Spleen (tissue), 11 donors: Measurements from ENCODE around the gene FAM90A26. TPM values are rescaled to one million over a fixed set of nuclear protein-coding genes. Genes with fewer than 3 reads are reported as not detected.
"Not testable (repeated sequence)": the region's sequence is repeated elsewhere in the genome, so short reads cannot be mapped to it uniquely, and the experiment has no call there.

Experiments used
- DNase-seq: peaks from one replicate; pipeline ENCODE4 v3.0.0-alpha.2; 2020
- H3K27ac ChIP-seq, 8 donors: fragments of 200-600 bp; sonication (generic) in 7 of 8; 1 replicate in 4 of 8; 2 replicates in 4 of 8; pipeline versions ENCODE4 v1.5.0 to v1.8.0; 2016 to 2021; ENCODE audit warnings: inconsistent platforms in 4 of 8, mild to moderate bottlenecking in 4 of 8, moderate library complexity in 1 of 8
- H3K27me3 ChIP-seq, 7 donors: fragments of 200-600 bp; sonication (generic) in 6 of 7; replicated peaks in 1 of 7; 1 replicate in 4 of 7; 2 replicates in 3 of 7; pipeline versions ENCODE4 v1.5.0 to v1.8.0; 2016 to 2021; ENCODE audit warnings: inconsistent platforms in 3 of 7, mild to moderate bottlenecking in 1 of 7
- H3K36me3 ChIP-seq, 6 donors: fragments of 200-600 bp; sonication (generic) in 5 of 6; 1 replicate in 4 of 6; 2 replicates in 2 of 6; pipeline versions ENCODE4 v1.5.0 to v1.8.0; 2016 to 2021; ENCODE audit warnings: inconsistent platforms in 2 of 6
- H3K4me1 ChIP-seq, 6 donors: fragments of 200-600 bp; sonication (generic) in 5 of 6; 1 replicate in 3 of 6; 2 replicates in 3 of 6; pipeline versions ENCODE4 v1.5.0 to v1.8.0; 2016 to 2021; ENCODE audit warnings: inconsistent platforms in 3 of 6
- H3K4me3 ChIP-seq, 8 donors: fragments of 200-600 bp; sonication (generic) in 7 of 8; 1 replicate in 4 of 8; 2 replicates in 4 of 8; pipeline versions ENCODE4 v1.5.0 to v1.8.0; 2016 to 2021; ENCODE audit warnings: inconsistent platforms in 4 of 8, mild to moderate bottlenecking in 4 of 8, moderate library complexity in 2 of 8
- H3K9me3 ChIP-seq, 8 donors: fragments of 200-600 bp; sonication (generic) in 7 of 8; 1 replicate in 4 of 8; 2 replicates in 4 of 8; pipeline versions ENCODE4 v1.5.0 to v1.8.0; 2016 to 2021; ENCODE audit warnings: inconsistent platforms in 4 of 8
- POLR2AphosphoS5 ChIP-seq, 3 donors: sonication (generic); formaldehyde crosslinking; IDR thresholded peaks; one replicate each; pipeline ENCODE4 v1.5.1; 2017; ENCODE audit warnings: antibody characterized with exemption in 3 of 3
- WGBS, 5 donors: extraction: QIAGEN DNeasy Blood & Tissue Kit in 3 of 5; methylation state at CpG; one replicate each; pipeline versions ENCODE4 v1.1.5 to v1.1.7; 2013 to 2018; 5-methylcytosine and 5-hydroxymethylcytosine counted together
- intact Hi-C: fragments of 100-400 bp; cut with DNase I; formaldehyde crosslinking; loops from one replicate; pipeline ENCODE4 v1.15.0; 2023; ENCODE audit warnings: low total_unique reads
- polyA plus RNA-seq, 3 donors: library from polyadenylated mRNA; stranded (reverse); fragments of 200-250 nt; gene quantifications; one replicate each; pipeline ENCODE4 v1.2.1, GENCODE V29; 2013
- total RNA-seq, 7 donors: library from RNA; depleted of rRNA in 3 of 7; stranded (reverse); fragments of >200 nt in 3 of 7; fragmentation: NEBNext Ultra II Directional in 4 of 7; extraction: Animal tissue kit (Norgen Biotek cat#: 25700) in 4 of 7; gene quantifications; one replicate each; pipeline versions ENCODE4 v1.1.0 to v1.2.1, GENCODE V29; 2016 to 2021
- TF ChIP-seq, protein P1 (sequence below), 11 experiments: fragments of 200-600 bp in 7 of 11; fragments of 450-650 bp in 4 of 11; sonication (generic) in 4 of 11; IDR thresholded peaks in 8 of 11; conservative IDR thresholded peaks in 3 of 11; 1 replicate in 7 of 11; 2 replicates in 4 of 11; pipeline versions ENCODE4 v1.4.0 to v1.8.0; 2016 to 2021; ENCODE audit warnings: antibody characterized with exemption in 11 of 11, inconsistent platforms in 4 of 11, mild to moderate bottlenecking in 1 of 11
- donor health status: healthy with polysubstance abuse.
- donor health status: DM: no; HTN: no; CAD: no; lungs with moderate emphysema.
- donor health status: DM: no; HTN: no; CAD: no.
- donor health status: Bipolar disorder and iron deficiency.
- donor health status: healthy.
- donor health status: DM: no; HTN: no; CAD: no.
- donor health status: DM: yes; HTN: yes; CAD: no.

Gene FAM90A26
- total and polyA plus RNA-seq, 10 donors: not detected

DNA sequence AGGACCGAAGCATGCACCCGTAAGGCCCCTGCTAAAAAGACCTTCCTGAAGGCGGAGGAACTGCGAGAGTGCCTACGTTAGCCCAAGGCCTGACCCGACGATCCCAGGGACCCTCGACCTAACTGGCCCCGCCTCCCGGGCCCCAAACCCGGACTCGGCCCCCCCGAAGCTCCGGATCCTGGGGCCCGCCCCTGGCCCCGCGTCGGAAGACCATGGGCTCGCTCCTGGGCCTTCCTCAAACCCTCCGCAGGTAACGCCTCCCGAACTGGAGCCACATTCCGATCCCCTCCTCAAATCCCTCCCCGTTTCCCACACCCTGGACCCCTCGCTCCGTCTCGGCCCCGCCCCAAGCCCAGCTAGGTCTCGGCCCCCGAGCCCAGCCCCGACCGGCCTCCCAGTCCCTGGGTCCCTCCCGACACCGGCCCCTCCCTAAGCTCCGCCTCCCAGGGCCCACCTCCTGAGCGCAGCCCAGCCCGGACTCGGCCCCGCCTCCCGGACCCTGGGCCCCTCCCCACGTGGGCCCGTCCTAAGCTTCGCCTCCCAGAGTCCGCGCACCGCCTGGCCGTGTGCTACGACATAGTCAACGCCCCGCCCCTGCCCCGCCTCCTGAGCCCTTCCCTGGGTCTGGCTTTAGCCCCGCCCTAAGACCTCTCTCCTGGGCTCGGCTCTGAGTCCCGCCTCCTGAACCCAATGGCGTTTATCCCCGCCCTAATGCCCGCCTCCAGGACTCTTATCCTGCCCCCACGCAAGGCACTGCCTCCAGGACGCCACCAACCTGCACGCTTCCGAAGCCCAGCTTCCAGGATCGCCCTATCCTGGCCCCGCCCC lies 17.8 kb upstream of the FAM90A26 start:
- peaks cover 0 to 15% (median 3%) of the 10 kb centered on the region in 6 donors for H3K4me1 ChIP-seq
- TF ChIP-seq POLR2AphosphoS5 (IDR thresholded peaks at IDR 0.05): peak; percentile 5 to 59 (median 42)
- H3K27ac ChIP-seq: peak overlapping the region; percentile 84 to 94 (median 90)
- intact Hi-C loops, H3K9me3 ChIP-seq, H3K27me3 ChIP-seq, H3K36me3 ChIP-seq: not testable (repeated sequence)
- 1 to 7% (median 1%) methylated on average over 27 to 63 of the region's 63 CpGs for WGBS, 5 donors
- H3K4me3 ChIP-seq: peak overlapping the region; percentile 58 to 94 (median 75)
- peak; percentile 99 for DNase-seq

DNA sequence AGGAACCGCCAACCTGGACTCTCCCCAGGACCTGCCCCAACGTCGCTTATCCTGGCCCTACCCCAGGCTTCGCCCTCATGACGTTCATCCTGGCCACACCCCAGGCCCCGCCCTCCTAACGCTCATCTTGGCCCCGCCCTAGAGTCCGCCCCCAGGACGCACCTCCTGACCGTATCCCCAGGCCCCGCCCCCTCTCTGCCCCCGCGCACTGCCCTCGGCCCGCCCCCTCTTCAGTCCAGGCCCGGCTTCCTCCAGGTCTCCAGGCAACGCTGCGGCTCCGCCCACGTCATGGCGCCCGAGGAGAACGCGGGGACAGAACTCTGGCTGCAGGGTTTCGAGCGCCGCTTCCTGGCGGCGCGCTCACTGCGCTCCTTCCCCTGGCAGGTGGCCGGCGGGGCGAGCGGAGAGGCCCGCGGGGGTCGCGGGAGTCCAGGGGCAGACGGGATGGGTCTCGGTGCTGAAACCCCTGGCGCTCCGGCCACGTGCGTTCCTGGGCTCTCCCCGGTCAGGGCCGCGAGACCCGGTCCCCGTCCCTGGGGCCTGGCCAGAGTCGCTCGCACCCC lies 17.1 kb upstream of the FAM90A26 start:
- intact Hi-C loops: not testable (repeated sequence)
- peaks cover 0 to 15% (median 3%) of the 10 kb centered on the region in 6 donors for H3K4me1 ChIP-seq

DNA sequence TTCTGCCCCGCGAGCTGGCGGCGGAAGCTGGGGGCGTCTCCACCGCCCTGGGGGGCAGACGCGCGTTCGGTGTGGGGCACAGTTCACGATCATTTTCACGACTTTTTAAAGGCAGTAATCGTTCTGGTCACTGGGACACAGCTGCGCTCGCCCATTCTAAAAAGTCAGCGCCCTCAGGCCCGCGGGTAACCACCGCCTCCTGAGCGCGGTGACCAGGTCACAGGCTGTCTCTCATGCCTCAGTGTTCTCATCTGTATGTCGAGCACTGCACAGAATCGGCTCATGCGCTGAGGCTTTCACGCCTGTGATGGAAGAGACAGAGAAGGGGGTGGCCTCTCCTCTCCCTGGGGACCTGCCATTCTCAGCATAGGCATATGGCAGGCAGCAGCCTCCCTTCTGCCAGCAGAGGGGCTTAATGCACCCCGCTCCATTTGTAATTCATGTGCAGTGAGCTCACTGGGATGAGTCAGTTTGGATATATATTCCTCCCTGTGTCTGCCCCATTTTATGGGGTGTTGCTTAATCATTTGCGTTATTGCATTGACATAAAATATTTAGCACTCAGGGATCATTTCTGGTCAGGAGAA lies 16.5 kb upstream of the FAM90A26 start:
- intact Hi-C loops: not testable (repeated sequence)

More for the DNA sequence above, 17.1 kb upstream of the FAM90A26 start:
- 0 to 7% (median 1%) methylated on average over 16 to 53 of the region's 53 CpGs for WGBS, 5 donors
- not testable (repeated sequence) for H3K9me3 ChIP-seq, H3K27me3 ChIP-seq, H3K36me3 ChIP-seq
- Histone ChIP-seq H3K4me3 (peak overlapping the region; percentile 69 to 94 (median 80)), H3K27ac (peak overlapping the region in 7 of 8 donors; percentile 36 to 94 (median 90))
- peak; percentile 73 to 83 (median 83) for TF ChIP-seq POLR2AphosphoS5 (IDR thresholded peaks at IDR 0.05)
- peak; percentile 98 for DNase-seq

DNA sequence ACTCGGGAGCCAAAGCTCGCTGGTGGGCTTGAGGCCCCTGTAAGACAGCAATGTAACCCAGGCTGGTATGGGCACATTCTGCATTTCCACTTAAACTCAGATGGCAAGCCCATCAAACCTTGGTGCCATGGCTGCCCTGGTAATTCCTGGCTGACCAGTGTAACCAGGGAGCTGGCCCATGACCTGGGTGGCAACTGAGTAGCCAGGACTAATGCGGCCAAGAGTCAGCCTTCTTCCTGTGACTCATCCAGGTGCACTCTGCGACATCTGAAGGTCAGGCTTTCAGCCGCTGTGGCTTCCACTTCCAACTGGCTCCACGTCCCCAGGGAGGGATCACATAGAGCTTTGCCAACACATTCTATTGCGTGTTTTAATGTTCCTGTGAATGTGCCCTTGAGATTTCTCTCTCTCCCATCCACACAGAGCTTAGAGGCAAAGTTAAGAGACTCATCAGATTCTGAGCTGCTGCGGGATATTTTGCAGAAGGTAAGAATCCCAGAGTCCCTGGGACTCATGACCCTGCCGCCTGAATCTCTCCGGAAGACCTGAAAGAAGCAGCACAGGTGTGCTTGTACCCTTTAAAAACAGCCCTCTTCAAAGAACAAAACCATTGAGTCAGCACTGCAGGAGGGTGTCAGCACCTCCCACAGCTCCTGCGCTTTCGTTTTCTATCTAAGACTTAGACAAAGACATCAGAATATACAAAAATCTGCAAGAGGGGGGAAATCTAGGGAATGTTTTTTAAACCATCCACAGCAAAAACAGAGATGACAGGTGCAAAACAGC lies 14.9 kb upstream of the FAM90A26 start:
- H3K36me3 ChIP-seq, H3K4me3 ChIP-seq, DNase-seq, H3K9me3 ChIP-seq, intact Hi-C loops, H3K27me3 ChIP-seq, H3K27ac ChIP-seq: not testable (repeated sequence)
- WGBS, 5 donors: 78 to 91% (median 82%) methylated on average over 8 to 12 of the region's 12 CpGs
- peaks cover 0 to 15% (median 3%) of the 10 kb centered on the region in 6 donors for H3K4me1 ChIP-seq

More for the DNA sequence above, 16.5 kb upstream of the FAM90A26 start:
- H3K9me3 ChIP-seq, H3K27me3 ChIP-seq, H3K36me3 ChIP-seq, DNase-seq: not testable (repeated sequence)
- peak overlapping the region in 7 of 8 donors; percentile 36 to 94 (median 90) for H3K27ac ChIP-seq
- H3K4me3 ChIP-seq: peak overlapping the region; percentile 69 to 94 (median 80)
- whole genome bisulfite sequencing, 5 donors: 3 to 19% (median 5%) methylated on average over 8 to 27 of the region's 27 CpGs
- H3K4me1 ChIP-seq: peaks cover 0 to 15% (median 3%) of the 10 kb centered on the region in 6 donors

DNA sequence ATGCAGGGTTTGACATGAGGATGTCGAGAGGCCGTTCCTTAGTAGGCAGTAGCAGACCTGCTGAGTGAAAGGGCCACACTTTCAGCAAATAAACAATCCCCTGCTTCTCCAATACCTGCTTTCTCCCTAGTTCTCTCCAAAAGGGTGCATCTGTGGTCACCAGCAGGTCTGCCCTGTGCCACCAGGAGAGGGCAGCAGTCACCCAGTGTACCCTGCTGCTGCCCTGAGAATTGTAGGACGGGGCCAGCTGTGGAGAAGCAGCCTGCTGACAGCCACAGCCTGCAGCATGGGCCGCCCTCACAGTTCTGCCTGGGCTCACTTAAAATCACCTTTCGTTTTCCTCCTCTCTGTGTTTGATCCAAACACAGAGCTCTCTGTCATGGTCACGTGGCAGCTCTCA lies 11.8 kb upstream of the FAM90A26 start:
- H3K9me3 ChIP-seq, DNase-seq, H3K27me3 ChIP-seq, intact Hi-C loops, H3K4me1 ChIP-seq, H3K4me3 ChIP-seq, H3K27ac ChIP-seq, H3K36me3 ChIP-seq: not testable (repeated sequence)
- WGBS, 5 donors: 14 to 42% (median 31%) methylated on average over 3 to 6 of the region's 6 CpGs; no CpG with 5 or more reads in 2 of the 5 donors
- TF ChIP-seq, protein P1, sequence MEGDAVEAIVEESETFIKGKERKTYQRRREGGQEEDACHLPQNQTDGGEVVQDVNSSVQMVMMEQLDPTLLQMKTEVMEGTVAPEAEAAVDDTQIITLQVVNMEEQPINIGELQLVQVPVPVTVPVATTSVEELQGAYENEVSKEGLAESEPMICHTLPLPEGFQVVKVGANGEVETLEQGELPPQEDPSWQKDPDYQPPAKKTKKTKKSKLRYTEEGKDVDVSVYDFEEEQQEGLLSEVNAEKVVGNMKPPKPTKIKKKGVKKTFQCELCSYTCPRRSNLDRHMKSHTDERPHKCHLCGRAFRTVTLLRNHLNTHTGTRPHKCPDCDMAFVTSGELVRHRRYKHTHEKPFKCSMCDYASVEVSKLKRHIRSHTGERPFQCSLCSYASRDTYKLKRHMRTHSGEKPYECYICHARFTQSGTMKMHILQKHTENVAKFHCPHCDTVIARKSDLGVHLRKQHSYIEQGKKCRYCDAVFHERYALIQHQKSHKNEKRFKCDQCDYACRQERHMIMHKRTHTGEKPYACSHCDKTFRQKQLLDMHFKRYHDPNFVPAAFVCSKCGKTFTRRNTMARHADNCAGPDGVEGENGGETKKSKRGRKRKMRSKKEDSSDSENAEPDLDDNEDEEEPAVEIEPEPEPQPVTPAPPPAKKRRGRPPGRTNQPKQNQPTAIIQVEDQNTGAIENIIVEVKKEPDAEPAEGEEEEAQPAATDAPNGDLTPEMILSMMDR (IDR thresholded peaks at IDR 0.05 in 8 of 11, conservative IDR thresholded peaks at IDR 0.05 in 3 of 11): peak in 1 of 11 experiments; percentile 27

DNA sequence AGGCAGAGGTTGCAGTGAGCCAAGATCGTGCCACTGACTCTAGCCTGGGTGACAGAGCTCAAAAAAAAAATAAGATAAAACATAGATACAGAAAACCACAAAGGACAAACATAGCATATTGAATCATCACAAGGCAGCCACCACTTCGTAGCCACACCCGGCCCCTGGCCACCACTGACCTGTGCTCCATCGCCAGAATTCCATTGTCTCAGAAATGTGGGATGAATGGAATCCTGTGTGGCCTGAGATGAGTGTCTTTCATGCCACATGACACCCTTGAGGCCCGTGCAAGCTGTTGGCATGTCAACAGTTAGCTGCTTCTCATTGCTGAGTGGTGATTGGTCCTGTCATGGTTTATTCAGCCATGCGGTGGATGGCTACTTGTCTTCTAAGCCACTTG lies 10.2 kb upstream of the FAM90A26 start:
- H3K36me3 ChIP-seq, DNase-seq, H3K27ac ChIP-seq, H3K27me3 ChIP-seq, intact Hi-C loops, H3K9me3 ChIP-seq, H3K4me1 ChIP-seq, H3K4me3 ChIP-seq: not testable (repeated sequence)
- WGBS, 5 donors: 84 to 92% (median 86%) methylated on average over 1 to 6 of the region's 6 CpGs; no CpG with 5 or more reads in 2 of the 5 donors

DNA sequence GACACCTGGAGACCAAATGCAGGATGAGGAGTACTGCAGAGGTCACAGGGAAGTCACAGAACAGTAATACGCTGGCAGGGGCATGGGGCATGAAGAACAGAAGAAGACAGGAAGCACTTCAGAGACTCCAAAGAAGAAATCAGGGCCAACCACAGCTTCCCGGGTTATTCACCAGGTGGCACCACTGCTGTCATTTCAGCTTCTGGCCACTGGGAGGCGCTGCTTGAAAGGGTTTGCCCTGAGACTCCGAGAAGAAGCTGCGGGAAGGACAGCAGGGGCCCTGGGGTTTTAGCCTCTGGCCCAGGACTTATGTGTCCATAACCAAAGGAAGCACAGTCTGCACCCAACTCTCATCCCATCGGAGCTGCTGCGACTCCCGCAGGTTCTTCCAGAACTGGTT lies 4.2 kb upstream of the FAM90A26 start:
- H3K27ac ChIP-seq, H3K9me3 ChIP-seq, H3K36me3 ChIP-seq, DNase-seq, intact Hi-C loops, H3K4me1 ChIP-seq, H3K4me3 ChIP-seq, H3K27me3 ChIP-seq: not testable (repeated sequence)
- WGBS, 5 donors: 0 to 23% methylated on average over 2 to 8 of the region's 8 CpGs; no CpG with 5 or more reads in 3 of the 5 donors

DNA sequence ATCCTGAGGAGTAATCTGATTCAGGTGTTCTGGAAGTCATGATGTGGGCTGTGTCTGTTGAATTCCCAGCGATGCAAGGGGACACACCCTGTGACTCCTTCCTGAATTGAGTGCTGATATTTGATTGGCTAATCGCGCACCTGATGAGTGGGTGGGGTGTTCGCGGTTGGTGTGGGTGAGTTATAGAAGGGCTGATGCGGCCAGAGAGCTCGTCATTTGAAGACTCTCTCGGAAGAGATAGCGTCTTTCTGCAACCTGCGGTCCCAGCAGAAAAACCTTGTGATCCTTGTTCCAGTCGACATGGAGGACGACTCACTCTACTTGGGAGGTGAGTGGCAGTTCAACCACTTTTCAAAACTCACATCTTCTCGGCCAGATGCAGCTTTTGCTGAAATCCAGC lies 40.1 kb downstream of the FAM90A26 start, which contains the start of gene USP17L10:
Gene USP17L10 (plus strand): TSS at position 301 of the 400 bp plus-strand sequence. CDS start 0 bp downstream, at position 301.
- H3K27me3 ChIP-seq, intact Hi-C loops, H3K4me1 ChIP-seq, DNase-seq, H3K9me3 ChIP-seq, H3K27ac ChIP-seq, H3K36me3 ChIP-seq, H3K4me3 ChIP-seq: not testable (repeated sequence)
- 89% methylated on average over 12 of the region's 13 CpGs; no CpG with 5 or more reads in 4 of the 5 donors for WGBS, 5 donors

DNA sequence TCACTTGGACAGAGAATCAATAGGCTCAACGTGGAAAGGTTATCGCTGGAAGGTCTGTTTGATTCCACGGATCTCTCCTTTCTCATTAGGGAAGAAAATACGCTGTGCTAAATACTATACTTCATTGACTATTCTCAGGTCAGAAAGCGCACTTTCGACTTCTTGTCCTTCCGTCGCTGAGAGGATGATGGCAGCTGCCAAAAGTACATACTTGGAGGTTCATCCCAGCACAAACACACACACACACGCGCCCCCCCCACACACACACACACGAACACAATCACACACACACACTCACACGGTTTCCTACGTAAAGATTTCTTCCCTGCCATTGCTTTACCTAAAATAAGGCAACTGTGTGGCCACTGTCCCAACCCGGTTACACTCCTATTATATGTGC lies 44.5 kb downstream of the FAM90A26 start:
- H3K27me3 ChIP-seq, intact Hi-C loops, H3K9me3 ChIP-seq, H3K36me3 ChIP-seq, H3K4me1 ChIP-seq, H3K4me3 ChIP-seq, H3K27ac ChIP-seq: not testable (repeated sequence)
- DNase-seq: peak; percentile 41
- WGBS, 5 donors: 78 to 86% (median 81%) methylated on average over 9 to 11 of the region's 14 CpGs
